ENCODE measurements around the gene MLXIP. TPM values are rescaled to one million over a fixed set of nuclear protein-coding genes. Genes with fewer than 3 reads are reported as not detected.

The MLXIP gene
- total and polyA plus RNA-seq, 2 experiments from 2014 or later, result 6.4 to 7.4 TPM

GRCh38 chr12:122128481-122128880, 49.9 kb downstream of the MLXIP start:
- TF ChIP-seq EZH2phosphoT487 (IDR thresholded peaks at IDR 0.05; ENCODE audit: insufficient read depth, low read depth) (no peak), EZH2 (IDR thresholded peaks at IDR 0.05; ENCODE audit: insufficient read depth, poor library complexity, severe bottlenecking) (no peak)
- Histone ChIP-seq H3K4me2 (ENCODE audit: unreplicated experiment) (no peak overlapping the region), H3K9me2 (ENCODE audit: insufficient read depth) (no peaks in the 10 kb centered on the region), H2AFZ (no peak overlapping the region), H3K9me3 (ENCODE audit: low read depth) (no peaks in the 10 kb centered on the region), H3K4me3 (no peak overlapping the region), H3F3A (ENCODE audit: insufficient read depth) (no peaks in the 10 kb centered on the region), H3K9ac (no peak overlapping the region), H3K4me1 (ENCODE audit: insufficient read depth) (peaks cover 4% of the 10 kb centered on the region; the same call in 1 of the 2 replicates), H3K27ac (no peak overlapping the region), H4K20me1 (ENCODE audit: insufficient read depth) (no peaks in the 10 kb centered on the region), H3K36me3 (ENCODE audit: low read depth) (peaks cover 7% of the 10 kb centered on the region; the same call in 1 of the 2 replicates), H3K79me2 (ENCODE audit: insufficient read depth) (peaks cover 30% of the 10 kb centered on the region), H3K27me3 (replicated peaks; ENCODE audit: insufficient read depth) (no peaks in the 10 kb centered on the region)
- 87 to 90% methylated on average over 5 of the region's 5 CpGs for WGBS, 2 experiments (ENCODE audit: low coverage in 1 of 2, low lambda C conversion rate in 2 of 2, missing lambda C conversion rate in 2 of 2)
- in situ Hi-C loops (cut with MboI), result no loop called here
- DNase-seq, result no peak

DNA sequence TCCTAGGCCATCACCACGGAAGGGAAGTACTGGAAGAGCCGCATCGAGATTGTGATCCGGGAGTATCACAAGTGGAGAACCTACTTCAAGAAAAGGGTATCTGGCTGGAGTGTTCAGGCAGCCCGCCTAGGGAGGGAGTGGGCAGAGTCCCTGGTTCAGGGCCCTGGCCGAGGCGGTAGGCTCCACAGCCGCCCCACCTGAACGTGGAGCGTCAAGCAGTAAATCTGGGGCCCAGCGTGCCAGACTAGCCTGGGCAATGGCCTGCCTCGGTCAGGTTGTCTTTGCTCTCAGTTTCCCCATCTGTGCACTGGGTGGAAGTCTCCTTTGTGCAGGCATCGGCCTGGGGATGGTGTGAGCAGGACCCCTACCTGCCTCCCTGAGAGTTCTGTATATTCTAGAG, 50.6 kb downstream of the MLXIP start:
- TF ChIP-seq EZH2 (IDR thresholded peaks at IDR 0.05; ENCODE audit: insufficient read depth, poor library complexity, severe bottlenecking), result no peak
- in situ Hi-C loops (cut with MboI), result no loop called here

DNA sequence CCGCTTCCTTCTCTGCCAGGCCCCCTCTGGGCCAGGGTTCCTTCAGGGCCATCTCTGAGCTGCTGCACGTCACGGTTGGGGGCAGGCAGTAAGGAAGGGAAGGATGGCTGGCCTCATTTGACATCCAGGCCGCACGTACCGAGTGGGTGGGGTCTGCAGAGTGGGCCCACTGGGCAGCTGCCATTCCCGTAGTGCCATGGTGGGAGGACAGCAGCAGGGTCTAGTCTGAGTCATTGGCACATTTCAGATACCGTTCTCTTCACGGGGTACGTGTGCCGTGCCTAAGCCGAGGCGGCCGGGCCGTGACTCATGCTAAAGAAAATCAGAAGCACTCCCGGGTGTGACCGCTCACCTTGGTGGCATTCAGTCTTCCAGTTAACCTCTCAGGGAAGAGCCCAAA, 51.6 kb downstream of the MLXIP start:
- 75 to 76% methylated on average over 17 of the region's 17 CpGs for WGBS, 2 experiments (ENCODE audit: low coverage in 1 of 2, low lambda C conversion rate in 2 of 2, missing lambda C conversion rate in 2 of 2)
- in situ Hi-C loops (cut with MboI), result no loop called here

More for the DNA sequence above, 50.6 kb downstream of the MLXIP start:
- Histone ChIP-seq H3K9me2 (ENCODE audit: insufficient read depth) (no peaks in the 10 kb centered on the region), H3K4me3 (no peak overlapping the region), H2AFZ (no peak overlapping the region), H3K36me3 (ENCODE audit: low read depth) (peaks cover 7% of the 10 kb centered on the region; the same call in 1 of the 2 replicates), H3F3A (ENCODE audit: insufficient read depth) (no peaks in the 10 kb centered on the region), H3K9ac (no peak overlapping the region), H3K9me3 (ENCODE audit: low read depth) (no peaks in the 10 kb centered on the region), H3K4me2 (ENCODE audit: unreplicated experiment) (no peak overlapping the region), H3K27ac (no peak overlapping the region), H3K4me1 (ENCODE audit: insufficient read depth) (peaks cover 4% of the 10 kb centered on the region; the same call in 1 of the 2 replicates), H3K79me2 (ENCODE audit: insufficient read depth) (peaks cover 26% of the 10 kb centered on the region), H4K20me1 (ENCODE audit: insufficient read depth) (no peaks in the 10 kb centered on the region), H3K27me3 (replicated peaks; ENCODE audit: insufficient read depth) (no peaks in the 10 kb centered on the region)
- WGBS, 2 experiments (ENCODE audit: low coverage in 1 of 2, low lambda C conversion rate in 2 of 2, missing lambda C conversion rate in 2 of 2), result 98% methylated on average over 13 of the region's 13 CpGs
- DNase-seq, result no peak

DNA sequence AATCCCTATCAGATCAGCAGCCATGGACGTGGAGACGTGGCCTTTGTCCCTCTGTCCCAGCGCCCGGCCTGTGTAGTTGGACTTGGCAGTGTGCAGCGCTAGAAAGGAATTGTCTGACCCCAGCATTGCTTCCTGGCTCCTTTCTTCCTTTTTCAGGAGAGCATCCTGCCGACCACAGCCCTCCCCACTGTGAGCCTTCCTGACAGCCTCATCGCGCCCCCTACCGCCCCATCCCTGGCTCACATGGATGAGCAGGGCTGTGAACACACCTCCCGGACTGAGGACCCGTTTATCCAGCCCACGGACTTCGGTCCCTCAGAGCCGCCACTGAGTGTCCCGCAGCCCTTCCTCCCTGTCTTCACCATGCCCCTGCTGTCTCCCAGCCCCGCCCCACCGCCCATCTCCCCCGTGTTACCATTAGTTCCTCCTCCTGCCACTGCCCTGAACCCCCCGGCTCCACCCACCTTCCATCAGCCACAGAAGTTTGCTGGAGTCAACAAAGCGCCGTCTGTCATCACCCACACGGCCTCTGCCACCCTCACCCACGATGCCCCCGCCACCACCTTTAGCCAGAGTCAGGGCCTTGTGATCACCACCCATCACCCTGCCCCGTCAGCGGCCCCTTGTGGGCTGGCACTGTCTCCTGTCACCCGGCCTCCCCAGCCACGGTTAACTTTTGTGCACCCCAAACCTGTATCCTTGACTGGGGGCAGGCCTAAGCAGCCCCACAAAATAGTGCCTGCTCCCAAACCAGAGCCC, 54.8 kb downstream of the MLXIP start:
- Histone ChIP-seq H3K9me3 (ENCODE audit: low read depth) (no peaks in the 10 kb centered on the region), H3K9me2 (ENCODE audit: insufficient read depth) (no peaks in the 10 kb centered on the region), H3K9ac (no peak overlapping the region), H4K20me1 (ENCODE audit: insufficient read depth) (no peaks in the 10 kb centered on the region), H3K27me3 (replicated peaks; ENCODE audit: insufficient read depth) (no peaks in the 10 kb centered on the region), H3K27ac (no peak overlapping the region), H3F3A (ENCODE audit: insufficient read depth) (no peaks in the 10 kb centered on the region), H2AFZ (no peak overlapping the region), H3K79me2 (ENCODE audit: insufficient read depth) (no peaks in the 10 kb centered on the region), H3K36me3 (ENCODE audit: low read depth) (peaks cover 7% of the 10 kb centered on the region; the same call in 1 of the 2 replicates), H3K4me2 (ENCODE audit: unreplicated experiment) (no peak overlapping the region), H3K4me1 (ENCODE audit: insufficient read depth) (no peaks in the 10 kb centered on the region), H3K4me3 (no peak overlapping the region)
- in situ Hi-C loops (cut with MboI), result no loop called here
- WGBS, 2 experiments (ENCODE audit: low coverage in 1 of 2, low lambda C conversion rate in 2 of 2, missing lambda C conversion rate in 2 of 2), result 88 to 99% methylated on average over 9 to 28 of the region's 28 CpGs
- TF ChIP-seq EZH2phosphoT487 (IDR thresholded peaks at IDR 0.05; ENCODE audit: insufficient read depth, low read depth), result no peak
- no peak for TF ChIP-seq EZH2 (IDR thresholded peaks at IDR 0.05; ENCODE audit: insufficient read depth, poor library complexity, severe bottlenecking)
- DNase-seq, result no peak

More for the DNA sequence above, 51.6 kb downstream of the MLXIP start:
- Histone ChIP-seq H3K27ac (no peak overlapping the region), H2AFZ (no peak overlapping the region), H3K4me2 (ENCODE audit: unreplicated experiment) (no peak overlapping the region), H3K9me3 (ENCODE audit: low read depth) (no peaks in the 10 kb centered on the region), H3K36me3 (ENCODE audit: low read depth) (peaks cover 7% of the 10 kb centered on the region; the same call in 1 of the 2 replicates), H3K4me3 (no peak overlapping the region), H3K27me3 (replicated peaks; ENCODE audit: insufficient read depth) (no peaks in the 10 kb centered on the region), H3K9me2 (ENCODE audit: insufficient read depth) (no peaks in the 10 kb centered on the region), H4K20me1 (ENCODE audit: insufficient read depth) (no peaks in the 10 kb centered on the region), H3K79me2 (ENCODE audit: insufficient read depth) (peaks cover 17% of the 10 kb centered on the region), H3K4me1 (ENCODE audit: insufficient read depth) (no peaks in the 10 kb centered on the region), H3F3A (ENCODE audit: insufficient read depth) (no peaks in the 10 kb centered on the region), H3K9ac (no peak overlapping the region)
- DNase-seq, result peak; percentile 38
- no peak for TF ChIP-seq EZH2 (IDR thresholded peaks at IDR 0.05; ENCODE audit: insufficient read depth, poor library complexity, severe bottlenecking)
- TF ChIP-seq EZH2phosphoT487 (IDR thresholded peaks at IDR 0.05; ENCODE audit: insufficient read depth, low read depth), result no peak

Measured in GM23248 (cell line).